Keratinocyte (primary cell): ENCODE results near the gene REM1.

ENCODE experiments used
- EZH2 ChIP-seq: IDR thresholded peaks from one replicate; pipeline ENCODE4 v1.6.1; 2012; ENCODE audit warnings: inconsistent platforms, mild to moderate bottlenecking, low read length, moderate library complexity
- TF ChIP-seq, protein P1 (sequence below), 3 experiments: IDR thresholded peaks in 1 of 3; conservative IDR thresholded peaks in 1 of 3; optimal IDR thresholded peaks in 1 of 3; 2 replicates in 2 of 3; 3 replicates in 1 of 3; pipeline versions ENCODE3 to v1.5.1; 2011; ENCODE audit warnings: low read length in 3 of 3, mild to moderate bottlenecking in 3 of 3, moderate library complexity in 2 of 3, control low read depth in 1 of 3, inconsistent platforms in 1 of 3; ENCODE audit not compliant: insufficient read depth in 2 of 3; ENCODE audit errors: extremely low read depth in 1 of 3

DNA sequence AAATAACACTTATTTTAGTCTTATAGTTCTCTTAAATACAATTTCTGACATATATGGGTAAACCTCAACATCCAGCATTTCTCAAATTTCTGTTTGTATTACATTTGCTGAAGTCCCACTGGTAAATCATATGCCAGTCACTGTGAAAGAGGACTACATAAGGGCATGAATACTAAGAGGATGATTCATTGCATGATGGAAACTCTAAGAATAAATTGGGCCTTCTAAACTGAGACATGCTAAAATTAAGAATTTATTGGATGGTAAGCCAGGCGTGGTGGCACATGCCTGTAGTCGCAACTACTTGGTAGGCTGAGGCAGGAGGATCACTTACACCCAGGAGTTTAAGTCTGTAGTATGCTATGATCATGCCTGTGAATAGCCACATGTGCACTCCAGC is 22.5 kb upstream of the REM1 start:
- TF ChIP-seq, protein P1, sequence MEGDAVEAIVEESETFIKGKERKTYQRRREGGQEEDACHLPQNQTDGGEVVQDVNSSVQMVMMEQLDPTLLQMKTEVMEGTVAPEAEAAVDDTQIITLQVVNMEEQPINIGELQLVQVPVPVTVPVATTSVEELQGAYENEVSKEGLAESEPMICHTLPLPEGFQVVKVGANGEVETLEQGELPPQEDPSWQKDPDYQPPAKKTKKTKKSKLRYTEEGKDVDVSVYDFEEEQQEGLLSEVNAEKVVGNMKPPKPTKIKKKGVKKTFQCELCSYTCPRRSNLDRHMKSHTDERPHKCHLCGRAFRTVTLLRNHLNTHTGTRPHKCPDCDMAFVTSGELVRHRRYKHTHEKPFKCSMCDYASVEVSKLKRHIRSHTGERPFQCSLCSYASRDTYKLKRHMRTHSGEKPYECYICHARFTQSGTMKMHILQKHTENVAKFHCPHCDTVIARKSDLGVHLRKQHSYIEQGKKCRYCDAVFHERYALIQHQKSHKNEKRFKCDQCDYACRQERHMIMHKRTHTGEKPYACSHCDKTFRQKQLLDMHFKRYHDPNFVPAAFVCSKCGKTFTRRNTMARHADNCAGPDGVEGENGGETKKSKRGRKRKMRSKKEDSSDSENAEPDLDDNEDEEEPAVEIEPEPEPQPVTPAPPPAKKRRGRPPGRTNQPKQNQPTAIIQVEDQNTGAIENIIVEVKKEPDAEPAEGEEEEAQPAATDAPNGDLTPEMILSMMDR (optimal IDR thresholded peaks at IDR 0.05 in 1 of 3, IDR thresholded peaks at IDR 0.05 in 1 of 3, conservative IDR thresholded peaks at IDR 0.05 in 1 of 3; ENCODE audit: extremely low read depth in 1 of 3, insufficient read depth in 2 of 3, low read length in 3 of 3) = no peak
- TF ChIP-seq EZH2 = no peak
